Astrocyte (in vitro differentiated cells and primary cell): ENCODE results near the gene COLQ. TPM values are rescaled to one million over a fixed set of nuclear protein-coding genes. Genes with fewer than 3 reads are reported as not detected.

Experiments
- DNase-seq: peaks from one replicate; pipeline ENCODE4 v3.0.0-alpha.2; 2010; ENCODE audit warnings: low read depth
- FAIRE-seq: peaks from 2 replicates; lab custom pipeline; 2011; peaks lifted over from hg19 to GRCh38; lab: Jason Lieb, UNC
- H2AFZ ChIP-seq: 2 replicates; pipeline ENCODE4 v1.6.0; 2012; ENCODE audit warnings: low read depth, low read length, inconsistent platforms
- H3K27ac ChIP-seq: 2 replicates; pipeline ENCODE4 v1.5.1; 2011; ENCODE audit warnings: low read depth, low read length, inconsistent platforms
- H3K27me3 ChIP-seq: 2 replicates; pipeline ENCODE4 v1.6.0; 2011; ENCODE audit warnings: low read length, inconsistent platforms; ENCODE audit not compliant: insufficient read depth
- H3K36me3 ChIP-seq: 2 replicates; pipeline ENCODE4 v1.5.1; 2011; ENCODE audit warnings: low read length, inconsistent platforms; ENCODE audit not compliant: insufficient read depth
- H3K4me1 ChIP-seq: 2 replicates; pipeline ENCODE4 v1.5.1; 2011; ENCODE audit warnings: low read length, inconsistent platforms; ENCODE audit not compliant: insufficient read depth
- H3K4me2 ChIP-seq: 2 replicates; pipeline ENCODE4 v1.6.0; 2012; ENCODE audit warnings: low read length, inconsistent platforms
- H3K4me3 ChIP-seq: 2 replicates; pipeline ENCODE4 v1.5.1; 2011; ENCODE audit warnings: low read depth, mild to moderate bottlenecking, low read length, inconsistent platforms; ENCODE audit not compliant: insufficient read depth
- H3K79me2 ChIP-seq: 2 replicates; pipeline ENCODE4 v1.6.0; 2012; ENCODE audit warnings: mild to moderate bottlenecking, low read length, inconsistent platforms; ENCODE audit not compliant: insufficient read depth
- H3K9ac ChIP-seq: 2 replicates; pipeline ENCODE4 v1.6.0; 2012; ENCODE audit warnings: mild to moderate bottlenecking, low read length, inconsistent platforms
- H3K9me3 ChIP-seq: 2 replicates; pipeline ENCODE4 v1.5.1; 2012; ENCODE audit warnings: low read depth, mild to moderate bottlenecking, low read length, inconsistent platforms; ENCODE audit not compliant: insufficient read depth
- H4K20me1 ChIP-seq: 2 replicates; pipeline ENCODE4 v1.6.0; 2012; ENCODE audit warnings: low read length, inconsistent platforms; ENCODE audit not compliant: insufficient read depth
- H3K27ac Mint-ChIP-seq: one replicate; pipeline ENCODE4 v1.8.0; 2021; ENCODE audit warnings: mild to moderate bottlenecking, mixed read lengths; ENCODE audit not compliant: unreplicated experiment
- H3K27me3 Mint-ChIP-seq: one replicate; pipeline ENCODE4 v1.8.0; 2021; ENCODE audit warnings: low read depth, mixed read lengths; ENCODE audit not compliant: unreplicated experiment
- H3K36me3 Mint-ChIP-seq: one replicate; pipeline ENCODE4 v1.8.0; 2021; ENCODE audit warnings: low read depth, mixed read lengths; ENCODE audit not compliant: unreplicated experiment
- H3K4me1 Mint-ChIP-seq: one replicate; pipeline ENCODE4 v1.8.0; 2021; ENCODE audit warnings: low read depth, mixed read lengths; ENCODE audit not compliant: unreplicated experiment
- H3K4me3 Mint-ChIP-seq: one replicate; pipeline ENCODE4 v1.8.0; 2021; ENCODE audit warnings: mild to moderate bottlenecking, moderate library complexity, mixed read lengths; ENCODE audit not compliant: unreplicated experiment
- H3K9me3 Mint-ChIP-seq: one replicate; pipeline ENCODE4 v1.8.0; 2021; ENCODE audit warnings: mild to moderate bottlenecking, mixed read lengths; ENCODE audit not compliant: unreplicated experiment
- EZH2 ChIP-seq: IDR thresholded peaks from 2 replicates; pipeline ENCODE4 v1.6.1; 2012; ENCODE audit warnings: mild to moderate bottlenecking, low read length, inconsistent platforms; ENCODE audit not compliant: insufficient read depth
- total RNA-seq: library from RNA; stranded (reverse); gene quantifications from 2 replicates; pipeline ENCODE4 v1.2.1, GENCODE V29; 2021
- TF ChIP-seq, protein P1 (sequence below): IDR thresholded peaks from 2 replicates; pipeline ENCODE4 v1.5.1; 2011; ENCODE audit warnings: low read depth, mild to moderate bottlenecking, inconsistent platforms, low read length, moderate library complexity; ENCODE audit not compliant: insufficient read depth

Gene COLQ
- total RNA-seq, 1 donor from 2014 or later = 1.2 TPM

- H3K4me3 Mint-ChIP-seq = no peak overlapping the region
- Histone ChIP-seq H3K4me1 (no peaks in the 10 kb centered on the region), H3K9me3 (no peaks in the 10 kb centered on the region), H3K27me3 (no peaks in the 10 kb centered on the region), H3K79me2 (no peaks in the 10 kb centered on the region), H3K36me3 (no peaks in the 10 kb centered on the region), H4K20me1 (no peaks in the 10 kb centered on the region), H3K9ac (no peak overlapping the region), H3K27ac (no peak overlapping the region), H3K4me2 (no peak overlapping the region), H2AFZ (no peak overlapping the region), H3K4me3 (no peak overlapping the region)
- TF ChIP-seq, protein P1, sequence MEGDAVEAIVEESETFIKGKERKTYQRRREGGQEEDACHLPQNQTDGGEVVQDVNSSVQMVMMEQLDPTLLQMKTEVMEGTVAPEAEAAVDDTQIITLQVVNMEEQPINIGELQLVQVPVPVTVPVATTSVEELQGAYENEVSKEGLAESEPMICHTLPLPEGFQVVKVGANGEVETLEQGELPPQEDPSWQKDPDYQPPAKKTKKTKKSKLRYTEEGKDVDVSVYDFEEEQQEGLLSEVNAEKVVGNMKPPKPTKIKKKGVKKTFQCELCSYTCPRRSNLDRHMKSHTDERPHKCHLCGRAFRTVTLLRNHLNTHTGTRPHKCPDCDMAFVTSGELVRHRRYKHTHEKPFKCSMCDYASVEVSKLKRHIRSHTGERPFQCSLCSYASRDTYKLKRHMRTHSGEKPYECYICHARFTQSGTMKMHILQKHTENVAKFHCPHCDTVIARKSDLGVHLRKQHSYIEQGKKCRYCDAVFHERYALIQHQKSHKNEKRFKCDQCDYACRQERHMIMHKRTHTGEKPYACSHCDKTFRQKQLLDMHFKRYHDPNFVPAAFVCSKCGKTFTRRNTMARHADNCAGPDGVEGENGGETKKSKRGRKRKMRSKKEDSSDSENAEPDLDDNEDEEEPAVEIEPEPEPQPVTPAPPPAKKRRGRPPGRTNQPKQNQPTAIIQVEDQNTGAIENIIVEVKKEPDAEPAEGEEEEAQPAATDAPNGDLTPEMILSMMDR = no peak
- no peak for TF ChIP-seq EZH2
- H3K27me3 Mint-ChIP-seq = peaks cover 13% of the 10 kb centered on the region
- DNase-seq = no peak
- H3K9me3 Mint-ChIP-seq = peaks cover 3% of the 10 kb centered on the region
- H3K27ac Mint-ChIP-seq = no peak overlapping the region
- peaks cover 5% of the 10 kb centered on the region for H3K36me3 Mint-ChIP-seq
- no peak for FAIRE-seq
- H3K4me1 Mint-ChIP-seq = peaks cover 4% of the 10 kb centered on the region
These were observed 54.0 kb downstream of the COLQ start for GRCh38 chr3:15467227-15468181.

DNA sequence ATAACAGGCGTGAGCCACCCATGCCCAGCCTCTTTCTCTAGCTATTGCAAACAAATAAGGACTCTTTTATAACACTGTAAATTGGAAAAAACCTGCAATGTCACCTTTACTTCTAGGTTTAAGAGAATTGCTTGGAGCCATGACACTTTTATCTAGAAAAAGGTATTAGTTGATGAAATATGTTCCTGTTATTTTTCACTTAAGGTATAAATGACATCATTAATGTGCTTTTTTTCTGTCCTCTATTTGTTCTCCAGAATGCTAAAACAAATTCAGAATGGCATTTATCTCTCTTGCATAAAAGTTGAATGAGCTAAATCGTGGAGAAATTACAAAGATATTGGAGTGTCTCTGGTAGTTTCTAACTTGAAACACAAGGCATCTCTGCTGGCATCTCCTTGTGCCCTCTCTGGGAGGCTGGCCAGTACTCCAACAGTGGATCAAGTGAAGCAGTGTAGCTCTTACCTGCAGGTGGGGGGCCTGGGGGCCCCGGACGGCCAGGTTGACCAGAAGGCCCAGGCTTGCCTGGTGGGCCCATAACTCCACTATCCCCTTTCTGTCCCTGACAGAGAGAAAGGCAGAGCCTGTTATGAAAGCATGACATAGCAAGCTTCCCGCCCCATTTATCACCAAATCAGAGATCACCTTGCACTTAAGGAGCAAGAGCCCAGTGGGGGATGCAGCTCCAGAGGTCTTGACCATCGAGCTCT, 55.5 kb downstream of the COLQ start:
- H3K4me2 ChIP-seq = no peak overlapping the region
- Mint-ChIP-seq H3K4me1 (peaks cover 4% of the 10 kb centered on the region), H3K9me3 (peaks cover 3% of the 10 kb centered on the region), H3K27ac (no peak overlapping the region), H3K36me3 (peaks cover 5% of the 10 kb centered on the region), H3K4me3 (no peak overlapping the region), H3K27me3 (peaks cover 9% of the 10 kb centered on the region)
- H3K36me3 ChIP-seq = no peaks in the 10 kb centered on the region
- H3K27me3 ChIP-seq = no peaks in the 10 kb centered on the region
- FAIRE-seq (no peak), DNase-seq (no peak)
- no peaks in the 10 kb centered on the region for H3K79me2 ChIP-seq
- H3K9ac ChIP-seq = no peak overlapping the region
- no peak overlapping the region for H3K4me3 ChIP-seq
- no peaks in the 10 kb centered on the region for H4K20me1 ChIP-seq
- no peak for TF ChIP-seq EZH2
- TF ChIP-seq, protein P1 = no peak
- H3K9me3 ChIP-seq = no peaks in the 10 kb centered on the region
- H2AFZ ChIP-seq = no peak overlapping the region
- H3K4me1 ChIP-seq = no peaks in the 10 kb centered on the region
- no peak overlapping the region for H3K27ac ChIP-seq
